Measurements from ENCODE around the gene MFSD1. TPM values are rescaled to one million over a fixed set of nuclear protein-coding genes. Genes with fewer than 3 reads are reported as not detected.

Gene MFSD1, protein sequence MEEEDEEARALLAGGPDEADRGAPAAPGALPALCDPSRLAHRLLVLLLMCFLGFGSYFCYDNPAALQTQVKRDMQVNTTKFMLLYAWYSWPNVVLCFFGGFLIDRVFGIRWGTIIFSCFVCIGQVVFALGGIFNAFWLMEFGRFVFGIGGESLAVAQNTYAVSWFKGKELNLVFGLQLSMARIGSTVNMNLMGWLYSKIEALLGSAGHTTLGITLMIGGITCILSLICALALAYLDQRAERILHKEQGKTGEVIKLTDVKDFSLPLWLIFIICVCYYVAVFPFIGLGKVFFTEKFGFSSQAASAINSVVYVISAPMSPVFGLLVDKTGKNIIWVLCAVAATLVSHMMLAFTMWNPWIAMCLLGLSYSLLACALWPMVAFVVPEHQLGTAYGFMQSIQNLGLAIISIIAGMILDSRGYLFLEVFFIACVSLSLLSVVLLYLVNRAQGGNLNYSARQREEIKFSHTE
- 92.3 and 110 TPM in 2 replicates for total RNA-seq (2012; rRNA removed)

DNA sequence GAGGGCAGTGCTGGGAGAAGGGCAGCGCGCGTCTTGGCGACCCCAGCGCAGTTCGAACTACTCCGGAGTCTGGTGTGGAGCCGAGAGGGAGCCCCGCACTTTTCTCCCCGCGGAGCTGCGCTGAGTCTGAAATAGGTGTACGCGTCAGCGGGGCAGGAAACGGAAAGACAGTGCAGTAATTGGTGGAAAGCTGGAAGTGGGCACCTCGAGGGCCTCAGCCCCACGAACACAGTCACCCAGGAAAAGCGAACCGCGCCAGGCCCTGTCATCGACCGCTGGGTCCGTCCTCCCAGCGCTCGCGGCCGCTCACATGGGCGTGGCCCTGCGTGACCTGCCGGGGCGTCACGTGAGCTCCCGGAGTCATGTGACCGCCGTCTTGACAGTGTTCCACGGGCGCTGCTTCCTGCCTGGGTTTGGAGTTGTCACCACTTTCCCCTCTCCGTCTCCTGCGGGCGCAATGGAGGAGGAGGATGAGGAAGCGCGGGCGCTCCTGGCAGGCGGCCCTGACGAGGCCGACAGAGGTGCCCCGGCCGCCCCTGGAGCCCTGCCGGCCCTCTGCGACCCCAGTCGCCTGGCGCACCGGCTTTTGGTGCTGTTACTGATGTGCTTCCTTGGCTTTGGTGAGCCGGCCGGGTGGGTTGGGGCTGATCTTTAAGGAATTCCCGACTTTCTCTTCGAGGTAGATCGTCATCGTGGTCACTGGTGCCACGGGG is at the start of gene MFSD1:
Gene MFSD1, plus strand, starts transcription at position 359 of the 713 bp plus-strand sequence. Its CDS starts 99 bp downstream, at position 458.
- H3K4me2 ChIP-seq (ENCODE audit: low read length): peak within 1 kb of the TSS; percentile 90
- H3K4me3 ChIP-seq (ENCODE audit: low read length): peak within 1 kb of the TSS; percentile 83
- H3K36me3 ChIP-seq (ENCODE audit: insufficient read depth, low read length): peaks cover 12% of the 10 kb centered on the region
- H3K9me3 ChIP-seq (replicated peaks; ENCODE audit: low read length): no peaks in the 10 kb centered on the region
- H3K27me3 ChIP-seq (ENCODE audit: control insufficient read depth, insufficient read depth, low read length): no peaks in the 10 kb centered on the region
- H3K9ac ChIP-seq (ENCODE audit: low read depth, low read length): peak within 1 kb of the TSS; percentile 89
- H3K4me1 ChIP-seq (ENCODE audit: control insufficient read depth, insufficient read depth, low read length): peaks cover 34% of the 10 kb centered on the region

DNA sequence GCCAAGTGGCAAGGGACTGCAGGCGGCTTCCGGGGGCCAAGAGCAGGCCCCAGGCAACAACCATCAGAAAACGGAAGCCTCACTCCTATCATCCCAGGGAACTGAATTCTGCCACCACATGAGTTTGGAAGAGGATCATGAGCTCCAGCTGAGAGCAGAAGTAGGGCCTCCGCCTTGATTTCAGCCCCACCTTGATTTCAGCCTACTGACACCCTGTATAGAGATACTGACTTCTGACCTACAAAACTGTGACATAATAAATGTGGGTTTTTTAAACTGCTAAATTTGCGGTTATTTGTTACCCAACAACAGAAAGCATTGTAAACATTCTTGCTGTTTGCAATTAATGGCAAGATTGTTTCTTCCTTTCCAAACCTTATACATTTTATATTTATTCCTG is 48.0 kb upstream of the MFSD1 start:
- H3K36me3 ChIP-seq (ENCODE audit: insufficient read depth, low read length): no peaks in the 10 kb centered on the region
- no peaks in the 10 kb centered on the region for H3K27me3 ChIP-seq (ENCODE audit: control insufficient read depth, insufficient read depth, low read length)
- no peaks in the 10 kb centered on the region for H3K9me3 ChIP-seq (replicated peaks; ENCODE audit: low read length)
- no peak overlapping the region for H3K9ac ChIP-seq (ENCODE audit: low read depth, low read length)
- H3K4me3 ChIP-seq (ENCODE audit: low read length): no peak overlapping the region
- H3K4me2 ChIP-seq (ENCODE audit: low read length): no peak overlapping the region
- no peaks in the 10 kb centered on the region for H3K4me1 ChIP-seq (ENCODE audit: control insufficient read depth, insufficient read depth, low read length)

DNA sequence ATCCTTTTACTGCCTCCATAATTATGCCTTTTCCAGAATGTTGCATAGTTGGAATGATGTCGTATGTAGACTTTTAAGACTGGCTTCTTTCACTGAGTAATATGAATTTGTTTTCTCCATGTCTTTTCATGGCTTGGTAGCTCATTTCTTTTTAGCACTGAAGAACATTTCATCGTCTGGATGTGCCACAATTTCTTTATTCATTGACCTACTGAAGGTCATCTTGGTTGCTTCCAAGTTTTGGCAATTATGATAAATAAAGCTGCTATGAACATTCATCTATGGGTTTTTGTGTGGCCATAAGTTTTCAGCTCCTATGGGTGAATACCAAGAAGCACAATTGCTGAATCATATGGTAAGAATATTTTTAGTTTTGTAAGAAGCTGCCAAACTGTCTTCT is 46.4 kb upstream of the MFSD1 start:
- Histone ChIP-seq H3K4me3 (ENCODE audit: low read length) (no peak overlapping the region), H3K9me3 (replicated peaks; ENCODE audit: low read length) (no peaks in the 10 kb centered on the region), H3K27me3 (ENCODE audit: control insufficient read depth, insufficient read depth, low read length) (no peaks in the 10 kb centered on the region), H3K4me1 (ENCODE audit: control insufficient read depth, insufficient read depth, low read length) (no peaks in the 10 kb centered on the region), H3K4me2 (ENCODE audit: low read length) (no peak overlapping the region), H3K9ac (ENCODE audit: low read depth, low read length) (no peak overlapping the region), H3K36me3 (ENCODE audit: insufficient read depth, low read length) (no peaks in the 10 kb centered on the region)

DNA sequence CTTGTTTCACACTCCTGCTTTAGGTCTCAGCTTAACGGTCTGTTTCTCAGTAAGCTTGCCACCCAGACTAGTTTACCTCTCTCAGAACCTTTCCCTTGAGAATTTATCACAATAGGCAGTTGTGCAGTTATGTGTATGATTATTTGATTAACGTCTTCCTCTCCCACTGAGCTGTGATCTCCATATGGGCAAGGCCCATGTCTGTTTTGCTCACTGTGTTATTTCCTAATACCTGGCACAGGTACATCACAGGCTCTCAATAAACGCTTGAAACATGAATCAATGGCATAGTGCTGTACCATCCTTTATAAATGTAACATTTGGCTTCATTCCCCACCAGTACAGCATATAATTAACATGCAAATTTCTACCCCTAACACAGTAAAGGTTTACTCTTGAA is 40.5 kb upstream of the MFSD1 start:
- H3K4me1 ChIP-seq (ENCODE audit: control insufficient read depth, insufficient read depth, low read length): no peaks in the 10 kb centered on the region
- H3K36me3 ChIP-seq (ENCODE audit: insufficient read depth, low read length): no peaks in the 10 kb centered on the region
- H3K9me3 ChIP-seq (replicated peaks; ENCODE audit: low read length): no peaks in the 10 kb centered on the region
- H3K27me3 ChIP-seq (ENCODE audit: control insufficient read depth, insufficient read depth, low read length): no peaks in the 10 kb centered on the region
- no peak overlapping the region for H3K9ac ChIP-seq (ENCODE audit: low read depth, low read length)
- no peak overlapping the region for H3K4me2 ChIP-seq (ENCODE audit: low read length)
- H3K4me3 ChIP-seq (ENCODE audit: low read length): no peak overlapping the region

DNA sequence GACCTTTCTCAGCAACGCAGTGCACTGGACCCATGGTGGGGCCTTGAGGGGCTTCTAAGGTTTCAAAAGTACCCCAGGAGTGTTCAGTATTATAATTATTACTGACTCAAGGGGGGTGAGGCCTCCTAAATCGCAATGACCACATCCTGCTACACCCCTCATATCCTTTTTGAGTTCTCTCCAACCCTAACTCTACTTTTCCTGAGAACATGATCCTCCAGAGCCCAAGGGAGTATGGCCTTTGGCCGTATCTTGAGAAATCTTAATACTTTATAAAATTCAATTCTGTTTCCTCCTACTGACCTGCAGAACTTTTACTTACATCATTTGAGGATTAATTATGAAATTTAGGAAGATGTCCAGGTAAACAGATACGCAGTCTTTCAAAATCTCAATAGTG is 39.2 kb upstream of the MFSD1 start:
- H3K4me1 ChIP-seq (ENCODE audit: control insufficient read depth, insufficient read depth, low read length): peaks cover under 1% of the 10 kb centered on the region
- no peak overlapping the region for H3K4me3 ChIP-seq (ENCODE audit: low read length)
- no peaks in the 10 kb centered on the region for H3K27me3 ChIP-seq (ENCODE audit: control insufficient read depth, insufficient read depth, low read length)
- no peak overlapping the region for H3K4me2 ChIP-seq (ENCODE audit: low read length)
- H3K36me3 ChIP-seq (ENCODE audit: insufficient read depth, low read length): no peaks in the 10 kb centered on the region
- H3K9ac ChIP-seq (ENCODE audit: low read depth, low read length): no peak overlapping the region
- H3K9me3 ChIP-seq (replicated peaks; ENCODE audit: low read length): no peaks in the 10 kb centered on the region

DNA sequence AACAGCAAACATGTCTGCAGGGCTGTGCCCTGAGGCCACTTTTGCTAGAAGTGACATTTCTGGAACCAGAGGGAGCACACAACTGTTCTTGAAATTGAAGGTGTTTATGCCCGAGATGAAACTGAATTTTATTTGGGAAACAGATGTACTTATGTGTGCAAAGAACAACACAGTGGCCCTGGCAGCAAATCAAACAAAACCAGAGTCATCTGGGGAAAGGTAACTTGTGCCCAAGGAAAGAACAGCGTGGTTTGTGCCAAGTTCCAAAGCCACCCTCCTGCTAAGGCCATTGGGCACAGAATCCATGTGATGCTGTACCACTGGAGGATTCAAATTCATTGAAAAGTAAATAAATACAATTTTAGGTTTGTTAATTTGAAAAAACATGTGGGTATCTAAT is 38.4 kb upstream of the MFSD1 start:
- Histone ChIP-seq H3K9me3 (replicated peaks; ENCODE audit: low read length) (no peaks in the 10 kb centered on the region), H3K36me3 (ENCODE audit: insufficient read depth, low read length) (no peaks in the 10 kb centered on the region), H3K4me3 (ENCODE audit: low read length) (no peak overlapping the region), H3K4me2 (ENCODE audit: low read length) (no peak overlapping the region), H3K4me1 (ENCODE audit: control insufficient read depth, insufficient read depth, low read length) (peaks cover 7% of the 10 kb centered on the region), H3K9ac (ENCODE audit: low read depth, low read length) (no peak overlapping the region), H3K27me3 (ENCODE audit: control insufficient read depth, insufficient read depth, low read length) (no peaks in the 10 kb centered on the region)

DNA sequence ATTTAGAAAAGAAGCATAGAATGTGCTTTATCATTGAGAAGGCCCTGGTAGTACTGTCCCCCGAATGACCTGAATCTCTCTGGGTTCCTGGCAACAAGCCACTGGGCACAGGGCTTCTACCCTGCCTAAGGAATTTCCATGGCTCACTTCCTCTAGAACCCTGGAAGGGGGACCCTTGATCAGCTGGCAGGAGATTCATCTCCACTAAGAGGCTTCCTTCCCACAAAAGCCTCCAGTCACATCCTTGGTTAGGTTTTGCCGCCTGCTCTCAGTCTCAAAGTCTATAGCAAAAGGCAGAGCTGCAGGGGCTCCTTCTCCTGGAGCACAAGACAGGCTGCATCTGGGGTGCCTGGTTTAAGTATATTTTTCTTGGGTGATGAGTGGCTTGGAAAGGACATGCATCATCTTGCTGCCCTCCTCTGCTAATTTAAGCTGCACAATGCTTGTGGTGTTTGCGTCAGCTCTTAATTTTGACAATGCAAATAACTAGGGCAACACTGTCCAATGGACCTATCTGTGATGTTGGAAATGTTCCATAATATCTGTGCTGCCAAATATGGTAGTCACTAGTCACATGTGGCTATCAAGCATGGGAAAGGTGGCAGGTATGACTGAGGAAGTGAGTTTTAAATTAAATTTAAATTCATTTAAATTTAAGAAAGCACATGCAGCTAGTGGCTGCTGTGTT is 36.2 kb upstream of the MFSD1 start:
- H3K27me3 ChIP-seq (ENCODE audit: control insufficient read depth, insufficient read depth, low read length): no peaks in the 10 kb centered on the region
- no peaks in the 10 kb centered on the region for H3K36me3 ChIP-seq (ENCODE audit: insufficient read depth, low read length)
- H3K9me3 ChIP-seq (replicated peaks; ENCODE audit: low read length): no peaks in the 10 kb centered on the region
- H3K4me3 ChIP-seq (ENCODE audit: low read length): no peak overlapping the region
- no peak overlapping the region for H3K4me2 ChIP-seq (ENCODE audit: low read length)
- no peak overlapping the region for H3K9ac ChIP-seq (ENCODE audit: low read depth, low read length)
- H3K4me1 ChIP-seq (ENCODE audit: control insufficient read depth, insufficient read depth, low read length): peaks cover 29% of the 10 kb centered on the region

DNA sequence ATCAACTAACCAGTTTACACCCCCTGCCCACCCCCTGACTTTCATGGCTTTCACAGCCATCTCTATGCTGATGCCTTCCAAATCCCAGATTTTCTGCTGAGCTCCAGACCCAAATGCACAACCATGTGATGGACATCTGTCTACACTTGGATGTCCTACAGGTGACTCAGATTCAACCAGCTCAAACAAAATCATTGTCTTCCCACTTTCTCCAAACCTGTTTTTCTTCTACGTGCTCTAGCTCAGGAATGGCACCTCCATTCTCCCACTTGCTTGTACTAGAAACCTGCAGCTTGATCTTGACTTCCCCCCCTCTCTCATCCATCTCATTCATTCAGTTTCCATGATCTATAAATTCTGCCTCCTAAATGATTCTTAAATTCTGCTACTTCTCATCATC is 35.5 kb upstream of the MFSD1 start:
- no peak overlapping the region for H3K4me2 ChIP-seq (ENCODE audit: low read length)

DNA sequence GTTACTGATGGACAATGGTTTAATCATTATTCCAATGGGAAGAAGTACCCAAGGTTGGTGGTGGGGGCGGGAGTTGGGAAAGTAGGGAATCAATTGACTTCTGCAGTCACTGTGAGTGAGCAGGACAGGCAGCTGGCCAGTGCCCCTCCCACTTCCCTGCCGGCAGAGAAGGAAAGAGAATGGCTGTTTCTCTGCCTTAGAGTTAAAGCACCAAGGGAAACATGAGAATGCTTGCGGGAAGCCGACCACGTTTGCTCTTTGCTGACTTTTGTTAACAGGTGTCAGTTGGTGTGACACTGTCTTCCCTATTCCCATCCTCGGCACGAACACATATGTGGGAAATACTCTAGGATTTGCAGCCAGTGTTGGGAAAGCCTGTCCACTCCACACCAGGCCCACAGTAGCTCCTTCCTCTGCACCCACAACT is 33.5 kb upstream of the MFSD1 start:
- Histone ChIP-seq H3K4me3 (ENCODE audit: low read length) (peak overlapping the region; percentile 52), H3K4me2 (ENCODE audit: low read length) (peak overlapping the region; percentile 77), H3K36me3 (ENCODE audit: insufficient read depth, low read length) (no peaks in the 10 kb centered on the region), H3K4me1 (ENCODE audit: control insufficient read depth, insufficient read depth, low read length) (peaks cover 30% of the 10 kb centered on the region), H3K9me3 (replicated peaks; ENCODE audit: low read length) (no peaks in the 10 kb centered on the region), H3K9ac (ENCODE audit: low read depth, low read length) (peak overlapping the region; percentile 51), H3K27me3 (ENCODE audit: control insufficient read depth, insufficient read depth, low read length) (no peaks in the 10 kb centered on the region)

More for the DNA sequence above, 35.5 kb upstream of the MFSD1 start:
- H3K9me3 ChIP-seq (replicated peaks; ENCODE audit: low read length): no peaks in the 10 kb centered on the region
- no peaks in the 10 kb centered on the region for H3K36me3 ChIP-seq (ENCODE audit: insufficient read depth, low read length)
- no peaks in the 10 kb centered on the region for H3K27me3 ChIP-seq (ENCODE audit: control insufficient read depth, insufficient read depth, low read length)
- no peak overlapping the region for H3K4me3 ChIP-seq (ENCODE audit: low read length)
- H3K9ac ChIP-seq (ENCODE audit: low read depth, low read length): no peak overlapping the region
- H3K4me1 ChIP-seq (ENCODE audit: control insufficient read depth, insufficient read depth, low read length): peaks cover 30% of the 10 kb centered on the region

DNA sequence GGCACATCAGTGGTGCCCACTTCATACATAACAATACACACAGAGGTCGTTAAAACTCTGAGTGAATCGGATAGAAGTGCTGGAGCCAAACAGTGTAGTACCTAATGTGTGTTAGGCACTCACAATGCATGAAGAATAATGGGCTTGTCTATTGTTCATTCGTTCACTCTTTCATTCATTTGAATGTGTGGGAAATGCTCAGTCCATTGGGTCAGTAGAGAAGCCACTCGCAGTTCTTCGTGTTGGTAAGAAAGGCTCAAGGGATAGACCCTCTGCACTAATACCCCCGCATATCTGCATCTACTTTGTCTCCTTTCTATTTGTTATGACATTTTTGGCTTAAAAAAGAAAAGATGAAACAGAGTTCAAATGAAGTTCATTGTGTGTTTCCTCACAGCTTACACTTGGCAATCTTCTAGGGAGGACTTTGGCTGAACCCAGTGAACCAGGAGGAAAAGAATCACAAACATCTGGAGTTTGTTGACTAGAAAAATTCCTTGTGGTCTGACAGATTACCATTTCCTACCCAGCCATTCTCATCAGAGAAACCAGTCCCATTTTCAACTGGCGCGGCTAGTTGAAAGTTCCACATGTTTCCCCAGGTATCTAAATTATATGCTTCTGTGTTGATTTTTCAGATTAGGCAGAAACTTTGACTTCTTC is 32.8 kb upstream of the MFSD1 start:
- no peaks in the 10 kb centered on the region for H3K36me3 ChIP-seq (ENCODE audit: insufficient read depth, low read length)
- H3K9ac ChIP-seq (ENCODE audit: low read depth, low read length): peak overlapping the region; percentile 53
- peak overlapping the region; percentile 52 for H3K4me3 ChIP-seq (ENCODE audit: low read length)
- H3K9me3 ChIP-seq (replicated peaks; ENCODE audit: low read length): no peaks in the 10 kb centered on the region
- H3K27me3 ChIP-seq (ENCODE audit: control insufficient read depth, insufficient read depth, low read length): no peaks in the 10 kb centered on the region
- H3K4me1 ChIP-seq (ENCODE audit: control insufficient read depth, insufficient read depth, low read length): peaks cover 30% of the 10 kb centered on the region
- H3K4me2 ChIP-seq (ENCODE audit: low read length): peak overlapping the region; percentile 77

DNA sequence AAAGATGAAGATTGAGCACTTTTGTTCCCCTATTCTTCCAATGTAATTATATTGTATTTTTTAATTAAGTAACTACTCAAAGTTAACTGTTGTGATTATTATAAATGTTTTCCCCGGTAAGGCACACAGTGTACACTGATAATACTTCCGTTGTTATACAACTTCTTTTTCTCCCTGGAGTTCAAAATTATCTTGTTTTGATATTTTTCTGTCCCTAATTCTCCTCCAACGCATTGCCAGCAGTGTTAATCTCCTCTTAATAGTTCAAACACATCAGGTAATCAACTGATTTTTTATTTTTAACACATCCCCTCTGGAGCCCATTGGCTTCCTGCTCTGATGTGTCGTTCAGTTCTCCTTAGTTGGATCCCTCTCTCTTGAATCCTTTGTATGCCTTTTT is 32.3 kb upstream of the MFSD1 start:
- Histone ChIP-seq H3K27me3 (ENCODE audit: control insufficient read depth, insufficient read depth, low read length) (no peaks in the 10 kb centered on the region), H3K4me1 (ENCODE audit: control insufficient read depth, insufficient read depth, low read length) (peaks cover 30% of the 10 kb centered on the region), H3K4me3 (ENCODE audit: low read length) (peak overlapping the region; percentile 45), H3K9ac (ENCODE audit: low read depth, low read length) (peak overlapping the region; percentile 53), H3K9me3 (replicated peaks; ENCODE audit: low read length) (no peaks in the 10 kb centered on the region), H3K36me3 (ENCODE audit: insufficient read depth, low read length) (no peaks in the 10 kb centered on the region), H3K4me2 (ENCODE audit: low read length) (peak overlapping the region; percentile 77)

Data from skeletal muscle satellite cell (primary cell).